Suprapubic skin (tissue), 4 donors: ENCODE results near the gene PPP6R3. TPM values are rescaled to one million over a fixed set of nuclear protein-coding genes. Genes with fewer than 3 reads are reported as not detected.

Source experiments
- DNase-seq, 2 donors: peaks; one replicate each; pipeline ENCODE4 v3.0.0-alpha.2; 2019; ENCODE audit warnings: low spot score in 2 of 2
- H3K27ac ChIP-seq: fragments of 200-600 bp; sonication (generic); one replicate; pipeline ENCODE4 v1.5.1; 2019
- H3K27me3 ChIP-seq: fragments of 200-600 bp; sonication (generic); one replicate; pipeline ENCODE4 v1.5.1; 2019
- H3K36me3 ChIP-seq: fragments of 200-600 bp; sonication (generic); one replicate; pipeline ENCODE4 v1.5.1; 2019
- H3K4me1 ChIP-seq: fragments of 200-600 bp; sonication (generic); one replicate; pipeline ENCODE4 v1.5.1; 2019
- H3K4me3 ChIP-seq: fragments of 200-600 bp; sonication (generic); one replicate; pipeline ENCODE4 v1.5.1; 2019; ENCODE audit warnings: mild to moderate bottlenecking
- H3K9me3 ChIP-seq: fragments of 200-600 bp; sonication (generic); one replicate; pipeline ENCODE4 v1.5.1; 2019
- EP300 ChIP-seq: sonication (generic); formaldehyde crosslinking; IDR thresholded peaks from one replicate; pipeline ENCODE4 v1.6.1; 2017; ENCODE audit warnings: antibody characterized with exemption
- POLR2A ChIP-seq, 2 donors: fragments of 450-650 bp; IDR thresholded peaks; one replicate each; pipeline ENCODE4 v1.6.1; 2017; ENCODE audit warnings: antibody characterized with exemption in 2 of 2, mild to moderate bottlenecking in 2 of 2, moderate library complexity in 2 of 2
- POLR2AphosphoS5 ChIP-seq, 3 donors: sonication (generic); formaldehyde crosslinking; IDR thresholded peaks; one replicate each; pipeline ENCODE4 v1.6.1; 2017; ENCODE audit warnings: antibody characterized with exemption in 3 of 3
- WGBS: methylation state at CpG from one replicate; pipeline ENCODE4 v1.1.5; 2018; 5-methylcytosine and 5-hydroxymethylcytosine counted together
- total RNA-seq, 4 donors: library from RNA; depleted of rRNA; stranded (reverse); fragments of >200 nt; gene quantifications; one replicate each; pipeline ENCODE4 v1.1.0, GENCODE V29; 2016
- TF ChIP-seq, protein P1 (sequence below), 2 donors: fragments of 200-600 bp in 1 of 2; fragments of 450-650 bp in 1 of 2; sonication (generic) in 1 of 2; IDR thresholded peaks; one replicate each; pipeline ENCODE4 v1.5.1; 2016 to 2019; ENCODE audit warnings: antibody characterized with exemption in 2 of 2, mild to moderate bottlenecking in 1 of 2, moderate library complexity in 1 of 2

The PPP6R3 gene
- total RNA-seq, 4 donors from 2014 or later = 81.8 to 197 (median 97.0) TPM

DNA sequence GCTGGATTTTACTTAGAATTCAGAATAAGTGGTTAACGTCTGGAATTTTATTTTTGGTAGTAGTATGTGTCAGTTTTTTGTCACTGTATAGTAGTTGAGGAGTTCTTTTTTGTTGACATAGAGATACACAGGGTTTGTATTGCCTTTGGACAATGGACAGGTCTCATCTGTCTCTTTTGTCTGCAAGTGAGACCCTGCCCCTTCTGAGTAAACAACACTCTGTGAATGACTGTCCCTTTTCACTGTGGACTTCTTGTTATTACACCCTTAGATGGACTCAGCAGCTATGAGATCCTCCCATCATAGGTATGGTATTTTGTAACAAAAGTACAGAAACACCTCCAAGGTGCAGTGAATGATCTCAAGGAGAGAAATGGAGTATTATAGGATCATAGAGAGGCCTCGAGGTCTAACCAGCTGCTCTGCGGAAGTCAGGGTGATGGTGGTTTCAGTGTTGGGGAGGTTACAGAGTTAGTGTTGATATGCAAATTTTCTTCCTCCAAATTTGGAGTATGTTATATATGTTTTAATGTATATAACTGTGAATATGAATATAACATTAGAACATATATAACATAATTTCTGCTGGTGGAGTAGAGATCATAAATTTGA lies 7.8 kb downstream of the PPP6R3 start:
- peaks cover 73% of the 10 kb centered on the region for H3K4me1 ChIP-seq
- no peaks in the 10 kb centered on the region for H3K9me3 ChIP-seq
- no peak for TF ChIP-seq POLR2AphosphoS5 (IDR thresholded peaks at IDR 0.05)
- TF ChIP-seq POLR2A (IDR thresholded peaks at IDR 0.05) = no peak
- TF ChIP-seq, protein P1, sequence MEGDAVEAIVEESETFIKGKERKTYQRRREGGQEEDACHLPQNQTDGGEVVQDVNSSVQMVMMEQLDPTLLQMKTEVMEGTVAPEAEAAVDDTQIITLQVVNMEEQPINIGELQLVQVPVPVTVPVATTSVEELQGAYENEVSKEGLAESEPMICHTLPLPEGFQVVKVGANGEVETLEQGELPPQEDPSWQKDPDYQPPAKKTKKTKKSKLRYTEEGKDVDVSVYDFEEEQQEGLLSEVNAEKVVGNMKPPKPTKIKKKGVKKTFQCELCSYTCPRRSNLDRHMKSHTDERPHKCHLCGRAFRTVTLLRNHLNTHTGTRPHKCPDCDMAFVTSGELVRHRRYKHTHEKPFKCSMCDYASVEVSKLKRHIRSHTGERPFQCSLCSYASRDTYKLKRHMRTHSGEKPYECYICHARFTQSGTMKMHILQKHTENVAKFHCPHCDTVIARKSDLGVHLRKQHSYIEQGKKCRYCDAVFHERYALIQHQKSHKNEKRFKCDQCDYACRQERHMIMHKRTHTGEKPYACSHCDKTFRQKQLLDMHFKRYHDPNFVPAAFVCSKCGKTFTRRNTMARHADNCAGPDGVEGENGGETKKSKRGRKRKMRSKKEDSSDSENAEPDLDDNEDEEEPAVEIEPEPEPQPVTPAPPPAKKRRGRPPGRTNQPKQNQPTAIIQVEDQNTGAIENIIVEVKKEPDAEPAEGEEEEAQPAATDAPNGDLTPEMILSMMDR (IDR thresholded peaks at IDR 0.05) = no peak
- TF ChIP-seq EP300 = no peak
- no peak overlapping the region for H3K27ac ChIP-seq
- H3K4me3 ChIP-seq = no peak overlapping the region
- WGBS = 52% methylated on average over 3 of the region's 3 CpGs
- no peaks in the 10 kb centered on the region for H3K27me3 ChIP-seq
- no peak for DNase-seq
- H3K36me3 ChIP-seq = no peaks in the 10 kb centered on the region

DNA sequence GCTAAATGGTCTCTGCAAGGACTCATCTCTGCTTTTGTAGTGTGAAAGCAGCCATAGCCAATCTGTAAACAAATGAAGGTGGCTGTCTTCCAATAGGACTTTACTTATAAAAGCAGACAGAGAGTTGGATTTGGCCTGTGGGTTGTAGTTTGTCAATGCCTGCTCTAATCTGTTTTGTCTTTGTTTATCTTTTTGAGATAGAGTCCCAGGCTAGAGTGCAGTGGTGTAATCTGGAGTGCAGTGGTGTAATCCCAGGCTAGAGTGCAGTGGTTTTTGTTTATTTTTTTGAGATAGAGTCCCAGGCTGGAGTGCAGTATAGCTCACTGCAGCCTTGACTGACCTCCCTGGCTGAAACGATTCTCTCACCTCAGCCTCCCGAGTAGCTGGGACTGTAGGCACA lies 8.6 kb downstream of the PPP6R3 start:
- 21% methylated on average over 2 of the region's 2 CpGs for WGBS
- Histone ChIP-seq H3K27me3 (no peaks in the 10 kb centered on the region), H3K27ac (no peak overlapping the region)

GRCh38 chr11:68469642-68470041 lies 9.1 kb downstream of the PPP6R3 start:
- Histone ChIP-seq H3K4me1 (peaks cover 73% of the 10 kb centered on the region), H3K27ac (no peak overlapping the region), H3K27me3 (no peaks in the 10 kb centered on the region), H3K36me3 (no peaks in the 10 kb centered on the region), H3K9me3 (no peaks in the 10 kb centered on the region), H3K4me3 (no peak overlapping the region)
- 76% methylated on average over 1 of the region's 1 CpG for WGBS
- TF ChIP-seq, protein P1 (IDR thresholded peaks at IDR 0.05) = no peak
- TF ChIP-seq POLR2A (IDR thresholded peaks at IDR 0.05) (no peak), POLR2AphosphoS5 (IDR thresholded peaks at IDR 0.05) (no peak), EP300 (no peak)
- DNase-seq = no peak

More for the DNA sequence above, 8.6 kb downstream of the PPP6R3 start:
- DNase-seq = no peak
- no peak for TF ChIP-seq POLR2A (IDR thresholded peaks at IDR 0.05)
- TF ChIP-seq EP300 = no peak
- TF ChIP-seq, protein P1 (IDR thresholded peaks at IDR 0.05) = no peak
- no peak for TF ChIP-seq POLR2AphosphoS5 (IDR thresholded peaks at IDR 0.05)
- no peaks in the 10 kb centered on the region for H3K36me3 ChIP-seq
- H3K4me3 ChIP-seq = no peak overlapping the region
- no peaks in the 10 kb centered on the region for H3K9me3 ChIP-seq
- H3K4me1 ChIP-seq = peaks cover 70% of the 10 kb centered on the region

DNA sequence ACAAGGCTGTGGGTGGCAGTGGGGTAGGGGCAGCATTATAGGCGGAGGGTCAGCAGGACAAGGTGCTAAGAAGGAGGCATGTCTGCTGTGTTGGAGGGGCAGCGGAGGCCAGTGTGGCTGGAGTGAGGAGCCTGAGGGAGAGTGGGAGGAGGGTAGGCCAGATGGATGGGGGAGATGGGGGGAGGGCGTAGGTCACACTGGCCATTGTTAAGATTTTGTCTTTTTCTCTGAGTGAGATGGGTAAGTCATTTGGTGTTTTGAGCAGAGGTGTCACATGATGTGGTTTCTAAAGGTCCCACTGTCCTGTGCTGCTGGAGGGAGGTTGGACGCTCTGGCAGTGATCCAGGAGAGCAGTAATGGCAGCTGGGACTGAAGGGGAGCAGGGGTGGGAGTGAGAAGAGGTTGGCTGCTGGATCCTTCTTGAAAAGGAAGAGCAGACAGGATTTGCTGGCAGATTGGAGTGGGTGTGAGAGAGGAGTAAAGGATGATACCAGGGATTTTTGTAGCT lies 9.8 kb downstream of the PPP6R3 start:
- H3K4me1 ChIP-seq = peaks cover 68% of the 10 kb centered on the region
- H3K4me3 ChIP-seq = no peak overlapping the region
- no peak for DNase-seq
- TF ChIP-seq, protein P1 (IDR thresholded peaks at IDR 0.05) = no peak
- TF ChIP-seq EP300 = no peak
- TF ChIP-seq POLR2AphosphoS5 (IDR thresholded peaks at IDR 0.05) = no peak
- TF ChIP-seq POLR2A (IDR thresholded peaks at IDR 0.05) = no peak
- WGBS = 92% methylated on average over 4 of the region's 4 CpGs
- no peaks in the 10 kb centered on the region for H3K9me3 ChIP-seq
- H3K27ac ChIP-seq = no peak overlapping the region
- H3K36me3 ChIP-seq = no peaks in the 10 kb centered on the region
- no peaks in the 10 kb centered on the region for H3K27me3 ChIP-seq

GRCh38 chr11:68471360-68472340 lies 11.1 kb downstream of the PPP6R3 start:
- no peaks in the 10 kb centered on the region for H3K27me3 ChIP-seq
- DNase-seq = no peak
- 79% methylated on average over 17 of the region's 17 CpGs for WGBS
- no peak for TF ChIP-seq POLR2AphosphoS5 (IDR thresholded peaks at IDR 0.05)
- peaks cover 62% of the 10 kb centered on the region for H3K4me1 ChIP-seq
- H3K9me3 ChIP-seq = no peaks in the 10 kb centered on the region
- no peaks in the 10 kb centered on the region for H3K36me3 ChIP-seq
- no peak overlapping the region for H3K27ac ChIP-seq
- H3K4me3 ChIP-seq = no peak overlapping the region
